COLO668 (cell line): Measurements from ENCODE around the gene PNPT1.

Experiments used
- DNase-seq: peaks from one replicate; lab custom pipeline; 2025; ENCODE audit not compliant: unreplicated experiment; lab: John Stamatoyannopoulos, UW

The PNPT1 gene

DNA sequence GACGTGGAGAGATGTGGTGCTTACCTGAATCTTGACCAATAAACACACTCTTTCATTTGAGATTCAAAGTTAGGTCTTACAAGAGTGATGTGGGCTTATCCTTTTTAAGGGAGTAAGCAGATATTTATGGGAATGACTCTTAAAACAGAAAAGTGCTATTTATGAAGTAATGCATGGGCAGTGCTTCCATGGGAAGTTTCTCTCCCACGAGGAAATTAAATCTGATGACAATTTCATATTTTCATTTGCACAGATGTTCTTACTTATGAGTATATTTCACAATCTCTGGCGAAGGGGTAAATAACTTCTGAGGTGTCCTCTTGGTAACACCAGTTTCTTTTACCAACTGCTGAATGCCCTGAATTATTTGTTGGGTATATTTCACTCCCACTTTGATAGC is 21.0 kb downstream of the PNPT1 start:
- DNase-seq = no peak

DNA sequence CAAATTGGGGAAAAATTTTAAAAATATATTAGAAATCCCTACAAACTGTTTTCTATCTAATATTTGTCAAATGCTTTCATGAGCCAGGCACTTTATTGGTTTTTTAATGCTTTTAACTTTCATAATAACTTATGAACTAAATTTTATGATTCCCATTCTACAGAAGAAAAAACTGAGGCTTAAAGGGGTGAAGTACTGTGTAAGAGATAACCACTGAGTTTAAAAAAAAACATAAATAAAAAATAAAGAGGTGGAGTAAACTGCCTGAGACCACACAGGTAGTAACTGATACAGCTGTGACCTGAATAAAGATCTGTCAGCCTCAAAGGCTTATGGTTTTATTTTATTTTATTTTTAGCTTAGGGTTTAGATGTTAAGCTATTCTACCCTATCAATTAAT is 24.7 kb downstream of the PNPT1 start:
- DNase-seq = no peak

DNA sequence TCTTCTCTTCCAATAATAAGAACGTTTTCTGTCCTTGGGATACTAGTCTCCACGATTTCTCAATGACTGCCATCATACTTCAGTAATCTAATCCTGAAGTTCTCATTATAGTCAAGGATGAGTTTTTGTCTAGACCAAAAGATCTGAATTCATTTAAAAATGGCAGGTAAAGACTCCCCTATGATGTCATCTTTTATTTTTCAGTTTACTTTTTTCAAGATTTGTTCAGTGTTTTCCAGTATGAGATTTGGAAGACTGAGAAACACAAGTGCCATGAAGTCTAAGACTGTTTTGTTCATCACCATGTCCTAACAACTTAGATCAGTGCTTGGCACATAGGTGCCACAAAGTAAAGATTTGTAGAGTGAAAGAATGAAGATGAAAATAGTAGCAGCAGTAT is 40.4 kb downstream of the PNPT1 start:
- DNase-seq = no peak

DNA sequence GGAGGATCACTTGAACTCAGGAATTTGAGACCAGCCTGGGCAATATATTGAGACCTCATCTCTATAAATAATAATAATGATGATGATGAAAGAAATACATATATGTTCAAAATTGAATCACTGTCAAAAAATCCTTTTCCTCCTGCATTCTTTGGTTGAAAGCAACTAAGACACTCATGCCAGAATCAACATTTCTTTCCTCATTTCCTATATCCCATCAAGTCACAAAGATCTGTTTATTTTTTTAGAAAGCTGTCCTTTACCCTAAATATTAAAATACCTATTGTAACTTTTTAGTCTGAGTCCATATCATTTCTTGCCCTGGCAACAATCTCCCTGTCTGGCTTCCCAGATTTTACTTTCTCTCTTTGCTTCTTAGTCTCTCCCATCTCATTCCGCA is 44.4 kb downstream of the PNPT1 start:
- no peak for DNase-seq

DNA sequence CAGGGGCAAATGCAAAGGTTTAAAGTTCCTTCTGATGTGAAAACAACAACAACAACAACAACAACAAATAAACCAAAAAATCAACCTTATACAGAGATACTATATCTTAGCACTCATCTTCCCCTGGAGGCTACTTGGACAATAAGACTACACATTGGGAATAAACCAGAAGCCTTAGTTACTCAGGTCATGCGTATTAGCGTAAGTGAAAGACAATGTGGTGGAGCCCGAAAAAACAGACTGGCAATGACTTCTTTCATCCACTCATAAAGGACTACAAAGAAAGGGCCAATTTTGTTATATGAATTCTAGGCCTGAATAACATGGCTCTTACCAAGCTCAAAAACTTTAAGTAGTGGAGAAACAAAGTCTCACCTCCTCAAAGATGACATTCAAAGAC is 56.8 kb downstream of the PNPT1 start:
- DNase-seq = no peak

DNA sequence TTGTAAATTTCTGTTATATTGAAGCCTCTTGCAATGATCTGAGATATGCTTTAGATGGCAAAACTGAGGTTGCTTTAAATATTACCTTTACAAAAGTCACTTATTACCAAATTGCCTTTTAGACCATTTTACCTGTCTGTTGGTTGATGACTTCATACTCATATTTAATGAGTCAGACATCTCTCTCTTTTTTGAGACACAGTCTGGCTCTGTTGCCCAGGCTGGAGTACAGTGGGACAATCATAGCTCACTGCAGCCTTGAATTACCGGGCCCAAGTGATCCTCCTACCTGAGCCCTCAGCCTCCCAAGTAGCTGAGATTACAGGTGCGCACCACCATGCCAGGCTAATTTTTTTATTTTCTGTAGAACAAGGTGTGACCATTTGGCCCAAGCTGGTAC is 64.7 kb downstream of the PNPT1 start:
- DNase-seq = no peak

DNA sequence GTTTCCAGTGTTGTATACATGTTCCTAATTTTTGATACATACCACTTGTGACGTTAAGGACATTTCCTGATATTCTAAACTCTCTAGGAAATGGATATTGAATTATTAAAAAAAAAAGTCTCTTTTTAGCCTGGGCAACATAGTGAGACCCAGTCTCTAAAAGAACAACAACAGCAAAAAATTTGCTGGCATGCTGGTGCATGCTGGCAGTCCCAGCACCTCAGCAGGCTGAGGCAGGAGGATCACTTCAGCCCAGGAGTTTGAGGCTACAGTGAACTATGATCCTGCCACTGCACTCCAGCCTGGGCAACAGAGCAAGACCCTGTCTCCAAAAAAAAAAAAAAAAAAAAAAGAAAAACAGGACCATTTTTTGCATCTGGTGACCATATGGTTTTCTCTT is 65.7 kb downstream of the PNPT1 start:
- DNase-seq = no peak

DNA sequence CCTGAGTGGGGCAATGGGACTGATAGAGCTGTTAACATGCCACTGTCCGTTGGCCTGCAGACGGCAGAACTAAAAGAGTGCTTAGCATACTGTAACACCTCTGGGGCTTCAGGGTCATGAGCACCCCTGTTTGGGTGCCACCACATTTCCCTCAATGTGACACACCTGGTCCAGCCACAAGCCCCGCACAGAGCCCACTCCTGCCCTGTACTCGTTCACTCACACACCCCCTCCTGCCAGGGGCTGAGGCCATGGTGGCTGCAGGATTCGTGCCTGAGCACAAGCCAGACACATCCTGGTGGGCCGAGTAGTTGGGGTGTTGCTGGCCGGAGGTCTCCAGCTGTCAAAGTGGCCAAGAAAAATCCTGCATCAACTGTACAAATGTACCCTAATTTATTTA is 71.8 kb downstream of the PNPT1 start:
- no peak for DNase-seq

DNA sequence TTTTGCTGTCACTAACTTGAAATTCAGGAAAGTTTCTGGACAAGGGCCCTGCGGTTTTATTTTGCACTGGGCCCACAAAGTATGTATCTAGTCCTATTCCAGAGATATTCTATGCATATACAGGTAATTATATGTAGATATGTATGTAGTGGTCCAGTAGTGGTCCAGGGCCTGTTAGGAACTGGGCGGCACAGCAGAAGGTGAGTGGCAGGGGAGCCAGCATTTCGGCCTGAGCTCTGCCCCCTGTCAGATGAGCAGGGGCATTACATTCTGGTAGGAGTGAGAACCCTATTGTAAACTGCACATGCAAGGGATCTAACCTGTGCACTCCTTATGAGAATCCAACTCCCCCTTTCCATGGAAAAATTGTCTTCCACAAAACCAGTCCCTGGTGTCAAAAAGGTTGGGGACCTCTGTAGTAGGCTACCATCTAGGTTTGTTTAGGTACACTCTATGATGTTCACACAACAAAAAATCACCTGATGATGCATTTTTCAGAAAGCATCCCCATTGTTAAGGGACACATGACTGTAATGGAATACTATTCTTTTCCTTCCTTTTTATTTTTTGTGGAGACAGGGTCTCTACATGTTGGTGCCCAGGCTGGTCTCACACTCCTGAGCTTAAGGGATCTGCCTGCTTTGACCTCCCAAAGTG is 73.4 kb downstream of the PNPT1 start:
- DNase-seq = peak; percentile 32

DNA sequence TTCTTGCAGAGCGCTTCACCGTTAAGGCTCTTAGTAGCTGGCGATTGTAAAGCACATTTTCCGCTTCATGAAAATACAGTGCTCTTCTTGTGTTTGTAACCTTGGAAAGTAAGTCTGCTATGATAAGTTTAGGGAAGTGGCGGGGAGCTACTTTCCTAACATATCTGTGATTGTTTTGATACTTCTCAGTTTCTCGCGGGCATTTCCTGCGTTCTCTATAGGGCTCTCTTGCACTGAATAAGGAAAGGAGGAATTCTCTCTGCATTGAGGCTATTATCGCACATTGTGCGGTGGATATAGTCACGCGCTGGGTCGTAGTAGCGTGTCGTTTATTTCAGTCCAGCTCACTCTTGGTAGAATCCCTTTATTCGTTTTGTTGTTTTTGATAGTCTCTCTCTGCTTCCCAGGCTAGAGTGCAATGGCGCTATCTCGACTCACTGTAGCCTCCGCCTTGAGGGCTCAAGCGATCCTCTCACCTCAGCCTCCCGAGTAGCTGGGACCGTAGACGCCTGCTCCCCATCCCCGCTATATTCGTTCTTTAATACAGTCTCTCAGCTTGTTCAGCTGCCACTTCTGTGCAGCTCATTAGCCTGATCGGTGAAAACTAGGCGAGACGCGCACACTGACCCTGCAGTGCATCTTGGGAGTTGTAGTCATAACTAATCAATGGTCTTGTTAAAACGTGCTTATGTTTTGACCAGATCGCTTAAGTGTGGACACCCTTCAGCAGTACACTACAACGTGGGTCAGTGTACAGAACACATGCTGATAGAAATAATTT is 75.2 kb downstream of the PNPT1 start:
- peak; percentile 48 for DNase-seq

DNA sequence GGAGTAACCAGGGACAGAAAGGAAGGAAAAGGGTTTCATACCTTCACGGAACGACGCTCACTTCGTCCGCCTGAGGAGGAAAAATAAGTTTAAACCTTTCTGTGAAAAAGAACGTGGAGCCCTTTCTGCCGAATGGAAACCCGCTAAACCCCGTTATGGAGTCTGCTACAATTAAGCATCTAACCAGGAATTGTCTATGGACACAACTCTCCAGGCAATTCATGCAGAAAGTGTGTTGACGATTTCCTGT is 75.7 kb downstream of the PNPT1 start:
- no peak for DNase-seq

DNA sequence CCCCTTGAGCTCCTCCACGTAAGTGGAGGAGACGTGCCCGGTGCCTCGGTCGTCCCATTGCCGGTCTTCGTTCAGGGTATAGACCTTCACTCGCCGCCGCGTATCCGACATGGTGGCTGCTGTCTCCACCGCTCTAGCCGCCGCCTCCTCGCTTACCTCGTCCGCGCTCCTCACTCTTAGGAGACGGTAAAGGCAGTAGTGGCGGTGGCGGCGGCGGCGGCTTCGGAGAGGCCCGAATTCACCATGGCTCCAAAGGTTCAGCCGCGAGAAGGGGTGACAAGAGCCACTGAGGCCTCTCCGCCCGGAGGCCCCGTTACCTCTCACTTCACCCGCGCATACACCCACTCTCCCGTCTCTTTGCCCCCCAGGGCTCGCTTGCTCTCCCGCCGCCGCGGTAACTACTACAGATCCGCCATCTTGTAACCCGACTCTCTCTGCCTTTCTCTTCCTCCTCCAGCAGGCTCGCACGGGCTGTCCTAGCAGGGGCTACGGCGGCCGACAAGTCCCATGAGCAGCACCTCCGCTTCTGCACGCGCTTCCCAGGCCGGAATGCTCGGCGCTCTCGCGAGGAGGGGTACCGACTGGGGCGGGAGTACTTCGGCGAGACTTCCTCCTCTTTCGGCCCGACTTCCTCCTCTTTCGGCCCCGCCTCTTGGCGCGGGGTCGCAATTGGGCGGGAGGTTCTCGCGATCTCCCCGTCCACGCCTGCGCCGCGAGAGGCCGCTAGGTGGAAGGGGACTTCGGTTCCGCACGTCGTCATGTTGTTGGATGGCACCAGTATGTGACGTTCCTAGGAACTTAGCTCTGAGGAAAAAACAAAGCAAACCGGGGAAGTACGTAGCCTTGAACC is 76.2 kb downstream of the PNPT1 start, which contains the start of gene PPP4R3B:
TSS of gene PPP4R3B (minus strand) at position 448 of the 850 bp plus-strand sequence. CDS start at position 111, 337 bp downstream.
- peak; percentile 99 for DNase-seq

DNA sequence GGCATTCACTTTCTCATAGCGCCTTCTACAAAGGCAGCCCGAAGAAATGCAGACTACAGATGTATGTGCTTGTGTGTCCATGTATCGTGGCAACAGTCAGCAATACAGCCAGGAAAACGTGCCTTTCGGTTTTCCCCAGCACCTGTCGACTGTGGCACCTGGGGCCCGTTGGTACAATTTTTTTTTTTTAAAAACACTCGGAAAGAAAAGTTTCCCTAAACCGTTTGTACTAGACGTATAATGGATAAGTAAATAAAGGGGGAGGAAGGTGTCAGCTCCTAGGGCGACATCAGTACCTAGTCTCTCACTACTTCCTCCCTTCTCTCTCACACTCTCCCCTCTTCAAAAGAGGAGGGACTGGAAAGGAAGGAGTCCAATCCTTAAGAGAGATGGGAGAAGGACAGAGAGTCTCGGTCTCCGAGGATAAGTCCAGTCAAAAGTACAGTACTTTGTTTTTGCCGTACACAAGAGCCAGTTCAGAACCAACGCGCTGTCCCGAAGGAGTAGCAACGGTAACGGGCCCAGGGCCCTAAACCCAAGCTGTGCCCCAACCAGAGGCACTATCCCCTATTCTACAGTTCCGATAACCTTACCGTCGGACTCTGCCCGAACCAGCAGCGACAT is 77.0 kb downstream of the PNPT1 start:
- peak; percentile 43 for DNase-seq

DNA sequence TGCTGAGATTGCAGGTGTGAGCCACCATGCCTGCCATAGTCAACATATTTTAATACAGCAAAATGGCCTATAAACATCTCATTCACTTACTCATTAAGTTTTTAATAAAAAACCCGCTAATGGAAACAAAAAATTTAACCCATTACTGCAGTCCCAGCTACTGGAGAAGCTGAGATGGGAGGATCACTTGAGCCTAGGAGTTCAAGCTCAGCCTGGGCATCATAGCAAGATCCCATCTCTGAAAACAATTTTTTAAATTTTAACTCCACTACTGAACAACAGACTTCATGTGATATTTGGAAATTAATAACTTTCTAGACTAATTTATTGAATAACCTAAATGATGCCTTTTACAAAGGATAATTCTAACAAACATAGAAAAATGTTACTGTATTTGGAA is 81.6 kb downstream of the PNPT1 start:
- no peak for DNase-seq

DNA sequence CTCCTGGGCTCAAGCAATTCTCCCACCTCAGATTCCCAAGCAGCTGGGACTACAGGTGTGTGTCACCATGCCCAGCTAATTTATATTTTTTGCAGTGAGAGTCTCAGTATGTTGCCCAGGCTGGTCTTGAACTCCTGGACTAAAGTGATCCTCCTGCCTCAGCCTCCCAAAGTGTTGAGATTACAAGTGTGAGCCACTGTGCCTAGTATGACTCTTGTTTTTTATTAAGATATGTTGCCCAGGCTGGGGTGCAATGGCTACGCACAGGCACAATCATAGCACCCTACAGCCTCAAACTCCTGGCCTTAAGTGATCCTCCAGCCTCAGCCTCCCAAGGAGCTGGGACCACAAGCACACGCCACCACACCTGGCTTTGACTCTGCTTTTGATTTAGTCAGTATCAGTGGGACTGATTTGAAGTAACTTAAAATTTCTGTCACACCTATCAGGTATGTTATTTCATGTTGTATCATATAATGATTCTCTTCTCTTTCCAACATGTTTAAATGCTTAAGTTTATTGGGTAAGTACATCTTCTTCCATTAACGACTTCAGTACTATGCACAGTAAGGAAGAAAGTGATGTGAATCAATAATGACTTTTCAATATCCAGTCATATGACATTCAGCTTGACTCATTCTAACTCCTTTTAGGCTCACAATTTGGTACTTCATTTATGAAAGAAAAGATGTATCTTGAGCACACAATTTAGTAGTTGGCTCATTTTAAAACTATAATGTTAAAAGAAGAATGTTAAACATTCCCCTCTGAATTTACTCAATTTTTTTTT is 82.5 kb downstream of the PNPT1 start:
- no peak for DNase-seq

DNA sequence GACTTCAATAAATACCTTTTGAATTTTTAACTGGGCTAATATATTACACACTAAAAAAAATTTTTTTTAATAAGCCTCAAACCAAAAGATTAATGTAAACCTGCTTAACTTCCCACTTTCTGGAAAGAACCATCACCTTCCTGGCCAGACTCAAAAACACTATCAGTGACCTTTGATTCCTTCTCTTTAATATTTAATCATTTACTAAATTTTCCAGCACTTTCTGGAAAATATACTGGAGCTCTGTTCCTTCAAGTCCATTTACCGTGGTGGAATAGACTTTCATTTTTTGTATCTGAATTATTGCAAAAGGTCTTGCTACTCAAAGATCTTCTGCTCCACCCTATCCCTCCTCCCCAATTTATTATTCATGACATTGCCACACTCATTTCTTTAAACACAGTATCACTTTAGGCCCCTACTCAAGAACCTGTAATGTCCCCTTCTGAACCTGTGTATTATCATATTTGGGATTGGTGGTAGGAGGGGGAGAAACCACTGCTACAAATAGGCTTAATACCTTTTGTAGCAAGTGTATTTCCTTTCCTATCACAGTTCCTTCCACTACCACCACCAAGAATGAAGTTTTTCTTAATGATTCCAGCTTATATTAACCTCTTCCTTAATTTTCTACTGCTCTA is 83.6 kb downstream of the PNPT1 start:
- DNase-seq = no peak

DNA sequence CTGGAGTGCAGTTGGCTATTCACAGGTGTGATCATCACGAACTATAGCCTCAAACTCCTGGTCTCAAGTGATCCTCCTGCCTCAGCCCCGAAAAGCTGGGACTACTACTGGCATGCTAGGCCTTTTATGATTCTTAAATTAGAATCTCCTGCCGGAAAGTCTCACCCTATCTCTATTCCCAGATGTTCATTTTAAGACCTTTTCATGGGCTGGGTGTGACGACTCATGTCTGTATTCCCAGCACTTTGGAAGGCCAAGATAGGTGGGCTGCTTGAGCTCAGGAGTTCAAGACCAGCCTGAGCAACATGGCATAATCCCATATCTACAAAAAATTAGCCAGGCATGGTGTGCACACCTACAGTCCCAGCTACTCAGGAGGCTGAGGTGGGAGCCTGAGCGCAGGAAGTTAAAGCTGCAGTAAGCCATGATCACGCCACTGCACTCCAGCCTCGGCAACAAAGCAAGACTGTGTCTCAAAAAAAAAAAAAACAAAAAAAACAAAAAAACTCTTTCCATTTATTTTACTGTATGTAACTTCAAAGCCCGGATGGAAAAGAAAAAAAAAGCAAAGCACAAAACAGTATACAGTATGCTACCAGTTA is 84.3 kb downstream of the PNPT1 start:
- DNase-seq = no peak

DNA sequence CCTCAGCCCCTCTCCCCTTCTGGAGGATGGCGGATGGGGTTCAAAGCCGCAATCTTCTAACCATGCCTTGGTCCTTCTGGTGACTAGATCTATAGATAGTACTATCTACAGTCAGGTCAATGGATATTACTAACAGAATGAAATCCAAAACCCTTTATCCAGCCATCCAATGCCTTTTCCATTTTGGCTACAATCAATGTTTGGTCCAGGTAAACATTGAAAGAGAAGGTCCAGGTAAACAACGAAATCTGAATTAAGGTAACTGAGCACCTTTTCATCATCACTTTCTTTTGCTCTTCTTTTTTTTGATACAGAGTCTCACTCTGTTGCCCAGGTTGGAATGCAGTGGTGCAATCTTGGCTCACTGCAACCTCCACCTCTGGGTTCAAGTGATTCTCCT is 85.9 kb downstream of the PNPT1 start:
- no peak for DNase-seq

DNA sequence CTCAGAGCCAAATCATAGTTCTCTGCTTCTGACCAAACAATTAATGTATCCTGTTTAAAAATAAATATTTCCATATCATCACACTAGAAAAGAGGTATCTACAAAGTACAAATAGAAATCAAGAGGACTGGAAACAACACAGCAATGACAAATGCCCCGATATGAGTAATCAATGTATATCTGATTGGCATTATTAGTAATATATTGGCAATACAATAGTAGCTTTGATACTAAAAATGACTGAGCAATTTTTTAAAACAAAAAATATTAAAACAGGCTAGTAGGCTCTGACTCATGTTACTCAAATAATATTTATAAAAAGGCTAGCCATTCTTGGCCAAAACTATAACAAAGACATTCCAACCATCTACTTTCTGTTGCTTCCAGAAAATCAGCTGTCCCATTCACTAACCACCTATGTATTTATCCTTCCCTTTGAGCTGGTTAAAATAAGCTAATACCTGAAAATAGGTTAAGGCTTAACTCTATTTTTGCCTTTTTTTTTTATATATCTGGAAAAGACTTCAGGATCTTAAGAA is 89.5 kb downstream of the PNPT1 start:
- no peak for DNase-seq

DNA sequence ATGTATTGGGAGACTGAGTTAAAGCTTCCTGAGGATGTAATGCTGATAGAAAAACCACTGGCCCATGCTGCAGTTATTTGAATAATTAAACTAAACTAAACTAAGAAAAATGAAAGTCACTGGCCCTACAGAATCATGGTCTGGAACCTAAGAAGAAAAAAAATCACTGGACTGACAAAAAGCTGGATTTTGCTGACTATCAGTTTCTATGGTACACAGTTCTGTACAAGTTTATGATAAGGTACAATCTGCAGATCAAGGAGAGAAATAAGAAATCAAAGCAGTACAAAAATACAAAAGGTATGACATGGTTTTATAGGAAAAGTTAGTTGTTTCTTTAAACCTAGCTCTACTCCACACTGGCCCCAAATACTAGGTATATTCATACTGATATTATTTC is 91.8 kb downstream of the PNPT1 start:
- DNase-seq = no peak
